ENCODE measurements around the gene PANX2.
A peak's percentile ranks its signal among the peaks of the same experiment; 100 is the strongest.

PANX2 gene

GRCh38 chr22:50148991-50149721 is 21.4 kb upstream of the PANX2 start:
- no peak overlapping the region for H3K27ac ChIP-seq
- no peak overlapping the region for H3K4me3 ChIP-seq (ENCODE audit: low read depth, low read length)
- no peaks in the 10 kb centered on the region for H3K9me3 ChIP-seq (ENCODE audit: severe bottlenecking)
- no peaks in the 10 kb centered on the region for H3K27me3 ChIP-seq (ENCODE audit: insufficient read depth, low read depth, severe bottlenecking)
- DNase-seq, result peak; percentile 69
- H3K36me3 ChIP-seq, result no peaks in the 10 kb centered on the region
- TF ChIP-seq CTCF (IDR thresholded peaks at IDR 0.05; ENCODE audit: low read depth, low read length), result peak; percentile 98

- Histone ChIP-seq H3K9me3 (ENCODE audit: severe bottlenecking) (no peaks in the 10 kb centered on the region), H3K4me3 (ENCODE audit: low read depth, low read length) (no peak overlapping the region), H3K27me3 (ENCODE audit: insufficient read depth, low read depth, severe bottlenecking) (no peaks in the 10 kb centered on the region), H3K27ac (no peak overlapping the region), H3K36me3 (no peaks in the 10 kb centered on the region)
- peak; percentile 47 for DNase-seq
- TF ChIP-seq CTCF (IDR thresholded peaks at IDR 0.05; ENCODE audit: low read depth, low read length), result no peak
Observed at GRCh38 chr22:50150161-50151129, 20.1 kb upstream of the PANX2 start.

GRCh38 chr22:50151571-50152537 is 18.7 kb upstream of the PANX2 start:
- H3K27me3 ChIP-seq (ENCODE audit: insufficient read depth, low read depth, severe bottlenecking), result no peaks in the 10 kb centered on the region
- no peaks in the 10 kb centered on the region for H3K9me3 ChIP-seq (ENCODE audit: severe bottlenecking)
- DNase-seq, result no peak
- no peak overlapping the region for H3K4me3 ChIP-seq (ENCODE audit: low read depth, low read length)
- H3K36me3 ChIP-seq, result no peaks in the 10 kb centered on the region
- no peak overlapping the region for H3K27ac ChIP-seq
- TF ChIP-seq CTCF (IDR thresholded peaks at IDR 0.05; ENCODE audit: low read depth, low read length), result peak; percentile 23; the same call in 1 of the 2 replicates

GRCh38 chr22:50153056-50153755 is 17.3 kb upstream of the PANX2 start:
- Histone ChIP-seq H3K27ac (no peak overlapping the region), H3K27me3 (ENCODE audit: insufficient read depth, low read depth, severe bottlenecking) (no peaks in the 10 kb centered on the region), H3K4me3 (ENCODE audit: low read depth, low read length) (no peak overlapping the region), H3K9me3 (ENCODE audit: severe bottlenecking) (no peaks in the 10 kb centered on the region), H3K36me3 (no peaks in the 10 kb centered on the region)
- no peak for DNase-seq
- no peak for TF ChIP-seq CTCF (IDR thresholded peaks at IDR 0.05; ENCODE audit: low read depth, low read length)

GRCh38 chr22:50153756-50154140 is 16.8 kb upstream of the PANX2 start:
- H3K27ac ChIP-seq, result no peak overlapping the region
- TF ChIP-seq CTCF (IDR thresholded peaks at IDR 0.05; ENCODE audit: low read depth, low read length), result no peak
- H3K27me3 ChIP-seq (ENCODE audit: insufficient read depth, low read depth, severe bottlenecking), result no peaks in the 10 kb centered on the region
- no peaks in the 10 kb centered on the region for H3K9me3 ChIP-seq (ENCODE audit: severe bottlenecking)
- no peaks in the 10 kb centered on the region for H3K36me3 ChIP-seq
- no peak overlapping the region for H3K4me3 ChIP-seq (ENCODE audit: low read depth, low read length)
- no peak for DNase-seq

All from WERI-Rb-1 (cell line).